ENCODE data around the gene CASP9. TPM values are rescaled to one million over a fixed set of nuclear protein-coding genes. Genes with fewer than 3 reads are reported as not detected.

Gene CASP9
- total and polyA plus RNA-seq, 2 of the 13 experiments (the other 11 are each of a cell fraction or from before 2014, with no cell fraction given), result 8.5 to 11.5 TPM

DNA sequence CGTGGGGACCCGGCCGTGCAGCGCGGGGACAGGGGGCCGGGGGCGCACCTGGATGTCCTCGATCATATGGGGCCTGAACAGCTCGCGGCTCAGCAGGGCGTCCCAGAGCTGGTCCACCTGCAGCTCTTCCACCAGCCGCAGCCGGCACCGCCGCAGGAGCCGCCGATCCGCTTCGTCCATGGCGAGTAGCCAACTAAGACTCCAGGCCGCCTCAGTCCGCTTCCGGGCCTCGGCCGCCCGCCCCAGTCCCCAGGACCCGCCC, at the start of gene CASP9 (continued):
- TF ChIP-seq, protein P1, sequence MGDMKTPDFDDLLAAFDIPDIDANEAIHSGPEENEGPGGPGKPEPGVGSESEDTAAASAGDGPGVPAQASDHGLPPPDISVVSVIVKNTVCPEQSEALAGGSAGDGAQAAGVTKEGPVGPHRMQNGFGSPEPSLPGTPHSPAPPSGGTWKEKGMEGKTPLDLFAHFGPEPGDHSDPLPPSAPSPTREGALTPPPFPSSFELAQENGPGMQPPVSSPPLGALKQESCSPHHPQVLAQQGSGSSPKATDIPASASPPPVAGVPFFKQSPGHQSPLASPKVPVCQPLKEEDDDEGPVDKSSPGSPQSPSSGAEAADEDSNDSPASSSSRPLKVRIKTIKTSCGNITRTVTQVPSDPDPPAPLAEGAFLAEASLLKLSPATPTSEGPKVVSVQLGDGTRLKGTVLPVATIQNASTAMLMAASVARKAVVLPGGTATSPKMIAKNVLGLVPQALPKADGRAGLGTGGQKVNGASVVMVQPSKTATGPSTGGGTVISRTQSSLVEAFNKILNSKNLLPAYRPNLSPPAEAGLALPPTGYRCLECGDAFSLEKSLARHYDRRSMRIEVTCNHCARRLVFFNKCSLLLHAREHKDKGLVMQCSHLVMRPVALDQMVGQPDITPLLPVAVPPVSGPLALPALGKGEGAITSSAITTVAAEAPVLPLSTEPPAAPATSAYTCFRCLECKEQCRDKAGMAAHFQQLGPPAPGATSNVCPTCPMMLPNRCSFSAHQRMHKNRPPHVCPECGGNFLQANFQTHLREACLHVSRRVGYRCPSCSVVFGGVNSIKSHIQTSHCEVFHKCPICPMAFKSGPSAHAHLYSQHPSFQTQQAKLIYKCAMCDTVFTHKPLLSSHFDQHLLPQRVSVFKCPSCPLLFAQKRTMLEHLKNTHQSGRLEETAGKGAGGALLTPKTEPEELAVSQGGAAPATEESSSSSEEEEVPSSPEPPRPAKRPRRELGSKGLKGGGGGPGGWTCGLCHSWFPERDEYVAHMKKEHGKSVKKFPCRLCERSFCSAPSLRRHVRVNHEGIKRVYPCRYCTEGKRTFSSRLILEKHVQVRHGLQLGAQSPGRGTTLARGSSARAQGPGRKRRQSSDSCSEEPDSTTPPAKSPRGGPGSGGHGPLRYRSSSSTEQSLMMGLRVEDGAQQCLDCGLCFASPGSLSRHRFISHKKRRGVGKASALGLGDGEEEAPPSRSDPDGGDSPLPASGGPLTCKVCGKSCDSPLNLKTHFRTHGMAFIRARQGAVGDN (CRISPR knock-in tag; IDR thresholded peaks at IDR 0.05), result peak; percentile 54
- TF ChIP-seq, protein P2, sequence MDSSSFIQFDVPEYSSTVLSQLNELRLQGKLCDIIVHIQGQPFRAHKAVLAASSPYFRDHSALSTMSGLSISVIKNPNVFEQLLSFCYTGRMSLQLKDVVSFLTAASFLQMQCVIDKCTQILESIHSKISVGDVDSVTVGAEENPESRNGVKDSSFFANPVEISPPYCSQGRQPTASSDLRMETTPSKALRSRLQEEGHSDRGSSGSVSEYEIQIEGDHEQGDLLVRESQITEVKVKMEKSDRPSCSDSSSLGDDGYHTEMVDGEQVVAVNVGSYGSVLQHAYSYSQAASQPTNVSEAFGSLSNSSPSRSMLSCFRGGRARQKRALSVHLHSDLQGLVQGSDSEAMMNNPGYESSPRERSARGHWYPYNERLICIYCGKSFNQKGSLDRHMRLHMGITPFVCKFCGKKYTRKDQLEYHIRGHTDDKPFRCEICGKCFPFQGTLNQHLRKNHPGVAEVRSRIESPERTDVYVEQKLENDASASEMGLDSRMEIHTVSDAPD (CRISPR knock-in tag; IDR thresholded peaks at IDR 0.05), result no peak
- no peak for TF ChIP-seq NCOR1 (IDR thresholded peaks at IDR 0.05; ENCODE audit: borderline replicate concordance, low read length)
- no peak for TF ChIP-seq NFYB (CRISPR knock-in tag; IDR thresholded peaks at IDR 0.05)
- no peak for TF ChIP-seq RFX1 (IDR thresholded peaks at IDR 0.05)
- TF ChIP-seq, protein P3, sequence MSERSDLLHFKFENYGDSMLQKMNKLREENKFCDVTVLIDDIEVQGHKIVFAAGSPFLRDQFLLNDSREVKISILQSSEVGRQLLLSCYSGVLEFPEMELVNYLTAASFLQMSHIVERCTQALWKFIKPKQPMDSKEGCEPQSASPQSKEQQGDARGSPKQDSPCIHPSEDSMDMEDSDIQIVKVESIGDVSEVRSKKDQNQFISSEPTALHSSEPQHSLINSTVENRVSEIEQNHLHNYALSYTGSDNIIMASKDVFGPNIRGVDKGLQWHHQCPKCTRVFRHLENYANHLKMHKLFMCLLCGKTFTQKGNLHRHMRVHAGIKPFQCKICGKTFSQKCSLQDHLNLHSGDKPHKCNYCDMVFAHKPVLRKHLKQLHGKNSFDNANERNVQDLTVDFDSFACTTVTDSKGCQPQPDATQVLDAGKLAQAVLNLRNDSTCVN (CRISPR knock-in tag; IDR thresholded peaks at IDR 0.05; ENCODE audit: borderline replicate concordance), result no peak
- TF ChIP-seq, protein P4, sequence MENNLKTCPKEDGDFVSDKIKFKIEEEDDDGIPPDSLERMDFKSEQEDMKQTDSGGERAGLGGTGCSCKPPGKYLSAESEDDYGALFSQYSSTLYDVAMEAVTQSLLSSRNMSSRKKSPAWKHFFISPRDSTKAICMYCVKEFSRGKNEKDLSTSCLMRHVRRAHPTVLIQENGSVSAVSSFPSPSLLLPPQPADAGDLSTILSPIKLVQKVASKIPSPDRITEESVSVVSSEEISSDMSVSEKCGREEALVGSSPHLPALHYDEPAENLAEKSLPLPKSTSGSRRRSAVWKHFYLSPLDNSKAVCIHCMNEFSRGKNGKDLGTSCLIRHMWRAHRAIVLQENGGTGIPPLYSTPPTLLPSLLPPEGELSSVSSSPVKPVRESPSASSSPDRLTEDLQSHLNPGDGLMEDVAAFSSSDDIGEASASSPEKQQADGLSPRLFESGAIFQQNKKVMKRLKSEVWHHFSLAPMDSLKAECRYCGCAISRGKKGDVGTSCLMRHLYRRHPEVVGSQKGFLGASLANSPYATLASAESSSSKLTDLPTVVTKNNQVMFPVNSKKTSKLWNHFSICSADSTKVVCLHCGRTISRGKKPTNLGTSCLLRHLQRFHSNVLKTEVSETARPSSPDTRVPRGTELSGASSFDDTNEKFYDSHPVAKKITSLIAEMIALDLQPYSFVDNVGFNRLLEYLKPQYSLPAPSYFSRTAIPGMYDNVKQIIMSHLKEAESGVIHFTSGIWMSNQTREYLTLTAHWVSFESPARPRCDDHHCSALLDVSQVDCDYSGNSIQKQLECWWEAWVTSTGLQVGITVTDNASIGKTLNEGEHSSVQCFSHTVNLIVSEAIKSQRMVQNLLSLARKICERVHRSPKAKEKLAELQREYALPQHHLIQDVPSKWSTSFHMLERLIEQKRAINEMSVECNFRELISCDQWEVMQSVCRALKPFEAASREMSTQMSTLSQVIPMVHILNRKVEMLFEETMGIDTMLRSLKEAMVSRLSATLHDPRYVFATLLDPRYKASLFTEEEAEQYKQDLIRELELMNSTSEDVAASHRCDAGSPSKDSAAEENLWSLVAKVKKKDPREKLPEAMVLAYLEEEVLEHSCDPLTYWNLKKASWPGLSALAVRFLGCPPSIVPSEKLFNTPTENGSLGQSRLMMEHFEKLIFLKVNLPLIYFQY (CRISPR knock-in tag; IDR thresholded peaks at IDR 0.05; ENCODE audit: borderline replicate concordance), result no peak
- TF ChIP-seq CAMTA2 (CRISPR knock-in tag; IDR thresholded peaks at IDR 0.05; ENCODE audit: borderline replicate concordance), result no peak
- no peak for TF ChIP-seq ZNF207 (IDR thresholded peaks at IDR 0.05; ENCODE audit: borderline replicate concordance)
- peak; percentile 26; the same call in 1 of the 2 replicates for TF ChIP-seq MED1 (CRISPR knock-in tag; IDR thresholded peaks at IDR 0.05)
- TF ChIP-seq ZNF3 (CRISPR knock-in tag; IDR thresholded peaks at IDR 0.05), result no peak
- 0 out of 2 replicates have a peak, but pooled peaks have one; percentile 25 for TF ChIP-seq POGZ (CRISPR knock-in tag; IDR thresholded peaks at IDR 0.05)
- TF ChIP-seq, protein P5, sequence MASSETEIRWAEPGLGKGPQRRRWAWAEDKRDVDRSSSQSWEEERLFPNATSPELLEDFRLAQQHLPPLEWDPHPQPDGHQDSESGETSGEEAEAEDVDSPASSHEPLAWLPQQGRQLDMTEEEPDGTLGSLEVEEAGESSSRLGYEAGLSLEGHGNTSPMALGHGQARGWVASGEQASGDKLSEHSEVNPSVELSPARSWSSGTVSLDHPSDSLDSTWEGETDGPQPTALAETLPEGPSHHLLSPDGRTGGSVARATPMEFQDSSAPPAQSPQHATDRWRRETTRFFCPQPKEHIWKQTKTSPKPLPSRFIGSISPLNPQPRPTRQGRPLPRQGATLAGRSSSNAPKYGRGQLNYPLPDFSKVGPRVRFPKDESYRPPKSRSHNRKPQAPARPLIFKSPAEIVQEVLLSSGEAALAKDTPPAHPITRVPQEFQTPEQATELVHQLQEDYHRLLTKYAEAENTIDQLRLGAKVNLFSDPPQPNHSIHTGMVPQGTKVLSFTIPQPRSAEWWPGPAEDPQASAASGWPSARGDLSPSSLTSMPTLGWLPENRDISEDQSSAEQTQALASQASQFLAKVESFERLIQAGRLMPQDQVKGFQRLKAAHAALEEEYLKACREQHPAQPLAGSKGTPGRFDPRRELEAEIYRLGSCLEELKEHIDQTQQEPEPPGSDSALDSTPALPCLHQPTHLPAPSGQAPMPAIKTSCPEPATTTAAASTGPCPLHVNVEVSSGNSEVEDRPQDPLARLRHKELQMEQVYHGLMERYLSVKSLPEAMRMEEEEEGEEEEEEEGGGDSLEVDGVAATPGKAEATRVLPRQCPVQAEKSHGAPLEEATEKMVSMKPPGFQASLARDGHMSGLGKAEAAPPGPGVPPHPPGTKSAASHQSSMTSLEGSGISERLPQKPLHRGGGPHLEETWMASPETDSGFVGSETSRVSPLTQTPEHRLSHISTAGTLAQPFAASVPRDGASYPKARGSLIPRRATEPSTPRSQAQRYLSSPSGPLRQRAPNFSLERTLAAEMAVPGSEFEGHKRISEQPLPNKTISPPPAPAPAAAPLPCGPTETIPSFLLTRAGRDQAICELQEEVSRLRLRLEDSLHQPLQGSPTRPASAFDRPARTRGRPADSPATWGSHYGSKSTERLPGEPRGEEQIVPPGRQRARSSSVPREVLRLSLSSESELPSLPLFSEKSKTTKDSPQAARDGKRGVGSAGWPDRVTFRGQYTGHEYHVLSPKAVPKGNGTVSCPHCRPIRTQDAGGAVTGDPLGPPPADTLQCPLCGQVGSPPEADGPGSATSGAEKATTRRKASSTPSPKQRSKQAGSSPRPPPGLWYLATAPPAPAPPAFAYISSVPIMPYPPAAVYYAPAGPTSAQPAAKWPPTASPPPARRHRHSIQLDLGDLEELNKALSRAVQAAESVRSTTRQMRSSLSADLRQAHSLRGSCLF (CRISPR knock-in tag; IDR thresholded peaks at IDR 0.05; ENCODE audit: borderline replicate concordance), result no peak
- TF ChIP-seq GABPA (IDR thresholded peaks at IDR 0.05; ENCODE audit: low read depth, low read length), result 0 out of 2 replicates have a peak, but pooled peaks have one; percentile 16
- no peak for TF ChIP-seq GABPA (CRISPR knock-in tag; IDR thresholded peaks at IDR 0.05; ENCODE audit: low read depth)
- TF ChIP-seq PHF8 (CRISPR knock-in tag; IDR thresholded peaks at IDR 0.05), result peak; percentile 71

All from HepG2 (cell line).